ENCODE data around the gene MDC1. TPM values are rescaled to one million over a fixed set of nuclear protein-coding genes. Genes with fewer than 3 reads are reported as not detected.

MDC1 gene
- total RNA-seq, 1 experiment from 2014 or later: 75.8 TPM

DNA sequence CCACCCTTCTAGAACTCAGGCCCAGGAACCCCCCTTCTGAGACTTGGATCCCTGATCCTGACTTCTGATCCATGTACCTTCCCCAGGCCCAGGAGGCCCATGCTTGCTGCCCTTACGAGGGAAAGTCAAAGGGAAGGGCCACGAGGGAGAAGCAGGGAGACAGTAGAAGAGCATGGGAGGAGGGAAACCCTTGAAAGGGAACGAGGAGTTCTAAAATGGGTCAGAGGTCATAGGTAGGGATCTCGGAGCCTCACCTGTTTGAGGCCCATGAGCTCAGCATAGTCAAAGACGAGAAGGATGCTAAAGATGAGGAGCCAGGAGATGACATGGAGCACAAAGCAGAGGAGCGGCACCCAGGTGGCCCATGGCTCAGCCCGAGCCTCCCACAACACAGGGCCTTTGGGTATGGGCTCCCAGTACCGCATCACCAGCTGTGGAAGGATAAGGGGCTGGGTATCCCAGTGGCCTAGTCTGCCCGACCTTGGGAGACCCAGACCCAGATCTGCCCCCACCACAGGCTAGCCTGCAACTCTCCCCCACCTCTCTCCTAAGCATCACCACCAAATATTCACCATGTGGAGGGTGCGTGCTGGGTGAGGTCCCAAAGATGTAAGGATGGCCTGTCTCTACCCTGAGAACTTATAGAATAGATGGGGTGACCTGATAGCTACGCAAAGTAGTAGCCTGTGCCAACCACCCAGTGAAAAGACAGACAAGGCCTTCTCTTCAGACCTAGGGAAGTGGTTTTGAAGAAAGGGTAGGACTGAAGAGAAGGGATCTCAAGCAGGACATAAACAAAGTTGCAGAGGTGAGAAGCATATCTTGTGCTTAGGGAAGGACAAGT is 27.8 kb downstream of the MDC1 start:
- H2AFZ ChIP-seq (ENCODE audit: low read depth, low read length, poor library complexity, severe bottlenecking): no peak overlapping the region
- H4K20me1 ChIP-seq (ENCODE audit: insufficient read depth): no peaks in the 10 kb centered on the region
- no peak overlapping the region for H3K4me3 ChIP-seq (replicated peaks in 1 of 2; ENCODE audit: low read depth in 1 of 2, low read length in 2 of 2)
- ChIA-PET CTCF (no interaction called here), RAD21 (ENCODE audit: low non-redundant PET in 1 of 2, low total read pairs in 2 of 2, uncharacterized antibody in 2 of 2, unreplicated experiment in 2 of 2) (no interaction called here), POLR2A (interaction anchor here (2.4 to 3.5 kb wide), 2 partner anchors 29 kb away, joined by 12 to 25 read pairs; partner anchors contain the start of gene MDC1)
- DNase-seq (ENCODE audit: low read depth, low spot score) (no peak), ATAC-seq (no peak)
- H3K4me2 ChIP-seq (ENCODE audit: low read length): peak overlapping the region; percentile 86
- no peaks in the 10 kb centered on the region for H3K9me2 ChIP-seq (ENCODE audit: insufficient read depth)
- H3K27ac ChIP-seq (ENCODE audit: low read depth, low read length): peak overlapping the region; percentile 98
- intact Hi-C loops (cut with micrococcal nuclease): no loop called here
- peaks cover 42 to 64% of the 10 kb centered on the region in 2 experiments for H3K4me1 ChIP-seq (ENCODE audit: control insufficient read depth in 1 of 2, insufficient read depth in 2 of 2, low read length in 2 of 2)
- no peaks in the 10 kb centered on the region for H3K36me3 ChIP-seq (ENCODE audit: control insufficient read depth in 1 of 2, insufficient read depth in 2 of 2, low read length in 2 of 2)
- H3K79me2 ChIP-seq (ENCODE audit: insufficient read depth, low read length): peaks cover 21% of the 10 kb centered on the region
- peak overlapping the region; percentile 95; the same call in 1 of the 2 replicates for H3K9ac ChIP-seq (ENCODE audit: low read length)
- no peaks in the 10 kb centered on the region for H3K27me3 ChIP-seq (ENCODE audit: insufficient read depth, low read length)
- no peaks in the 10 kb centered on the region for H3K9me3 ChIP-seq (ENCODE audit: control insufficient read depth in 1 of 2, insufficient read depth in 1 of 2, low read depth in 1 of 2, low read length in 2 of 2)
- no TSS peak for BruUV-seq (replicated peaks)
- TF ChIP-seq ELF1 (IDR thresholded peaks at IDR 0.05; ENCODE audit: borderline replicate concordance, low read depth) (no peak), POLR2AphosphoS5 (IDR thresholded peaks at IDR 0.05; ENCODE audit: low read depth, low read length) (no peak), SRF (IDR thresholded peaks at IDR 0.05; ENCODE audit: low read depth) (no peak), CEBPB (IDR thresholded peaks at IDR 0.05; ENCODE audit: low read depth) (no peak), POLR2A (IDR thresholded peaks at IDR 0.05; ENCODE audit: borderline replicate concordance, extremely low read depth, insufficient read depth, insufficient read length) (no peak), CBX3 (IDR thresholded peaks at IDR 0.05; ENCODE audit: low read depth) (no peak), JUND (IDR thresholded peaks at IDR 0.05) (no peak), RAD21 (IDR thresholded peaks at IDR 0.05; ENCODE audit: low read depth) (no peak), TCF7L2 (IDR thresholded peaks at IDR 0.05; ENCODE audit: borderline replicate concordance, extremely low read depth, insufficient read depth, insufficient read length) (no peak), SP1 (IDR thresholded peaks at IDR 0.05; ENCODE audit: low read depth) (no peak), FOSL1 (IDR thresholded peaks at IDR 0.05; ENCODE audit: low read depth) (no peak), ZFX (IDR thresholded peaks at IDR 0.05) (no peak), YY1 (IDR thresholded peaks at IDR 0.05; ENCODE audit: extremely low read depth, insufficient replicate concordance, low read depth, low read length) (no peak), EZH2phosphoT487 (IDR thresholded peaks at IDR 0.05; ENCODE audit: borderline replicate concordance) (no peak), ZNF274 (IDR thresholded peaks at IDR 0.05; ENCODE audit: low read depth, low read length) (no peak)
- TF ChIP-seq, protein P1, sequence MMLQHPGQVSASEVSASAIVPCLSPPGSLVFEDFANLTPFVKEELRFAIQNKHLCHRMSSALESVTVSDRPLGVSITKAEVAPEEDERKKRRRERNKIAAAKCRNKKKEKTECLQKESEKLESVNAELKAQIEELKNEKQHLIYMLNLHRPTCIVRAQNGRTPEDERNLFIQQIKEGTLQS (IDR thresholded peaks at IDR 0.05): no peak
- TF ChIP-seq, protein P2, sequence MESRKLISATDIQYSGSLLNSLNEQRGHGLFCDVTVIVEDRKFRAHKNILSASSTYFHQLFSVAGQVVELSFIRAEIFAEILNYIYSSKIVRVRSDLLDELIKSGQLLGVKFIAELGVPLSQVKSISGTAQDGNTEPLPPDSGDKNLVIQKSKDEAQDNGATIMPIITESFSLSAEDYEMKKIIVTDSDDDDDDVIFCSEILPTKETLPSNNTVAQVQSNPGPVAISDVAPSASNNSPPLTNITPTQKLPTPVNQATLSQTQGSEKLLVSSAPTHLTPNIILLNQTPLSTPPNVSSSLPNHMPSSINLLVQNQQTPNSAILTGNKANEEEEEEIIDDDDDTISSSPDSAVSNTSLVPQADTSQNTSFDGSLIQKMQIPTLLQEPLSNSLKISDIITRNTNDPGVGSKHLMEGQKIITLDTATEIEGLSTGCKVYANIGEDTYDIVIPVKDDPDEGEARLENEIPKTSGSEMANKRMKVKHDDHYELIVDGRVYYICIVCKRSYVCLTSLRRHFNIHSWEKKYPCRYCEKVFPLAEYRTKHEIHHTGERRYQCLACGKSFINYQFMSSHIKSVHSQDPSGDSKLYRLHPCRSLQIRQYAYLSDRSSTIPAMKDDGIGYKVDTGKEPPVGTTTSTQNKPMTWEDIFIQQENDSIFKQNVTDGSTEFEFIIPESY (IDR thresholded peaks at IDR 0.05; ENCODE audit: extremely low read depth, insufficient replicate concordance, low read length): no peak
- TF ChIP-seq, protein P3, sequence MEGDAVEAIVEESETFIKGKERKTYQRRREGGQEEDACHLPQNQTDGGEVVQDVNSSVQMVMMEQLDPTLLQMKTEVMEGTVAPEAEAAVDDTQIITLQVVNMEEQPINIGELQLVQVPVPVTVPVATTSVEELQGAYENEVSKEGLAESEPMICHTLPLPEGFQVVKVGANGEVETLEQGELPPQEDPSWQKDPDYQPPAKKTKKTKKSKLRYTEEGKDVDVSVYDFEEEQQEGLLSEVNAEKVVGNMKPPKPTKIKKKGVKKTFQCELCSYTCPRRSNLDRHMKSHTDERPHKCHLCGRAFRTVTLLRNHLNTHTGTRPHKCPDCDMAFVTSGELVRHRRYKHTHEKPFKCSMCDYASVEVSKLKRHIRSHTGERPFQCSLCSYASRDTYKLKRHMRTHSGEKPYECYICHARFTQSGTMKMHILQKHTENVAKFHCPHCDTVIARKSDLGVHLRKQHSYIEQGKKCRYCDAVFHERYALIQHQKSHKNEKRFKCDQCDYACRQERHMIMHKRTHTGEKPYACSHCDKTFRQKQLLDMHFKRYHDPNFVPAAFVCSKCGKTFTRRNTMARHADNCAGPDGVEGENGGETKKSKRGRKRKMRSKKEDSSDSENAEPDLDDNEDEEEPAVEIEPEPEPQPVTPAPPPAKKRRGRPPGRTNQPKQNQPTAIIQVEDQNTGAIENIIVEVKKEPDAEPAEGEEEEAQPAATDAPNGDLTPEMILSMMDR (IDR thresholded peaks at IDR 0.05 in 2 of 3, conservative IDR thresholded peaks at IDR 0.05 in 1 of 3; ENCODE audit: borderline replicate concordance in 1 of 3, insufficient read depth in 1 of 3, low read depth in 2 of 3, low read length in 2 of 3): no peak
- TF ChIP-seq, protein P4, sequence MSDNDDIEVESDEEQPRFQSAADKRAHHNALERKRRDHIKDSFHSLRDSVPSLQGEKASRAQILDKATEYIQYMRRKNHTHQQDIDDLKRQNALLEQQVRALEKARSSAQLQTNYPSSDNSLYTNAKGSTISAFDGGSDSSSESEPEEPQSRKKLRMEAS (IDR thresholded peaks at IDR 0.05): no peak
